ENCODE results near the gene TBX1.

DNA sequence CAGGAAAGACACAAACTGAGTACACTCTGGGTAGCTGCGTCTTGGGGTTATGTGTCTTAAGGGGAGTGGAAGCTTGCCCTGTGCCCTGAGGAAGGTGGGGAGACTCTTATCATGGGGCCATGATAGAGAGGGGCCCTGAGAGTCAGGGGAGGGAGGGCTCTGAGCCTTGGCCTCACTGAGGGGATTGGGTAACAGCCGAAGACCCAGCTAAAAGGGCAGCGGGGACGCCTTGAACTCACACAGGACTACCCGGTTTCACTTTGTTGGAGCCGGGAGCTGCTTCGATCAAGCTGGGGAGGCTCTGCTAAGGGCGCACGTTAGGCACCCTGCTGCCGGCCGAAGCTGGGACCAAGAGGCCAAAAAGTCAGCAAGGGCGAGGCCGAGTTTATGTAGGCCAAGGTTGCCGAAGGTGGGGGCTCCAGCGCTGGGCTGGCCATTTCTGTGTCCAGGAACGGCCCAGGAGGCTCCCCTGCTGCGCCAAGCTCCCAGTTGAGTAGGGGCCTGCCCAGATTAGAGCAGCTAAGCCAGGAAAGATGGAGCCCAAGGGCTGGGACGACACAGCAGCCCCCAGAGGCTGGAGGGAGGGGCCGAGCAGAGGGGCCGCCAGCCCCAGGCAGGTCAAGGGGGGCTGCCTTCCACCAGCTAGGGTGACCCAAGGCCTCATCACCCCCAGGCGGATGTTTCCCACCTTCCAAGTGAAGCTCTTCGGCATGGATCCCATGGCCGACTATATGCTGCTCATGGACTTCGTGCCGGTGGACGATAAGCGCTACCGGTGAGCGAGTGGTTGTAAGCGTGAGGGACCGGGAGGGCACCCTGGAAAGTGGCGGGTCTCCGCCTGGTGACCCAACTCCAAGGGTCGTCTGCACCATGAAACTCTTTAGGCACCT, 2.2 kb downstream of the TBX1 start:
- TF ChIP-seq GATA2 (IDR thresholded peaks at IDR 0.05; ENCODE audit: low read depth, low read length), result no peak
- TF ChIP-seq GATA3 (IDR thresholded peaks at IDR 0.05; ENCODE audit: low read depth, low read length), result no peak
